H1 (cell line): ENCODE results near the gene SPAAR. TPM values are rescaled to one million over a fixed set of nuclear protein-coding genes. Genes with fewer than 3 reads are reported as not detected.

Source experiments
- CTCF ChIA-PET: fragments of 300-600 bp; sonication (Branson Sonifier 250); formaldehyde crosslinking; loops from one replicate; lab custom pipeline; 2021; ENCODE audit not compliant: partially characterized antibody; lab: Charles Lee
- POLR2A ChIA-PET: fragments of 300-600 bp; sonication (Branson Sonifier 250); formaldehyde crosslinking; loops from one replicate; lab custom pipeline; 2021; ENCODE audit warnings: inconsistent platforms; ENCODE audit not compliant: partially characterized antibody; lab: Charles Lee
- DNase-seq, 2 experiments: peaks; one replicate each; pipeline versions ENCODE4 v3.0.0 to v3.0.0-alpha.2; 2010 to 2022; ENCODE audit warnings: low spot score in 2 of 2, low read depth in 1 of 2, mixed read lengths in 1 of 2
- FAIRE-seq: peaks from 2 replicates; lab custom pipeline; 2011; peaks lifted over from hg19 to GRCh38; lab: Jason Lieb, UNC
- H2AFZ ChIP-seq: 2 replicates; pipeline ENCODE4 v1.8.1; 2012; ENCODE audit warnings: low read length, inconsistent platforms
- H2AK5ac ChIP-seq: 2 replicates; pipeline ENCODE4 v1.6.1; 2013; ENCODE audit warnings: low read depth, low read length
- H2BK120ac ChIP-seq: replicated peaks from 2 replicates; pipeline ENCODE3; 2013; ENCODE audit warnings: low read depth, low read length, inconsistent platforms
- H2BK12ac ChIP-seq: 2 replicates; pipeline ENCODE4 v1.6.1; 2013; ENCODE audit warnings: low read depth, low read length
- H2BK15ac ChIP-seq: 2 replicates; pipeline ENCODE4 v1.6.1; 2013; ENCODE audit warnings: low read length
- H2BK20ac ChIP-seq: 2 replicates; pipeline ENCODE4 v1.6.1; 2013; ENCODE audit warnings: low read length
- H2BK5ac ChIP-seq: 2 replicates; pipeline ENCODE4 v1.6.1; 2013; ENCODE audit warnings: low read depth, low read length
- H3K14ac ChIP-seq: 2 replicates; pipeline ENCODE4 v1.6.1; 2013; ENCODE audit warnings: inconsistent platforms; ENCODE audit not compliant: insufficient read length
- H3K18ac ChIP-seq: 2 replicates; pipeline ENCODE4 v1.6.1; 2013; ENCODE audit warnings: low read length; ENCODE audit errors: extremely low read depth
- H3K23ac ChIP-seq: 2 replicates; pipeline ENCODE4 v1.6.1; 2013; ENCODE audit warnings: inconsistent platforms; ENCODE audit not compliant: insufficient read length
- H3K23me2 ChIP-seq: 2 replicates; pipeline ENCODE4 v1.6.1; 2013; ENCODE audit warnings: low read depth, low read length
- H3K27ac ChIP-seq: 2 replicates; pipeline ENCODE4 v1.6.1; 2011; ENCODE audit warnings: low read depth, low read length, inconsistent platforms
- H3K27me3 ChIP-seq, 4 experiments: replicated peaks in 1 of 4; 1 replicate in 1 of 4; 2 replicates in 3 of 4; pipeline versions ENCODE4 v1.6.1 to v1.8.1; 2011 to 2013; ENCODE audit warnings: low read length in 3 of 4, mild to moderate bottlenecking in 3 of 4, inconsistent platforms in 2 of 4, mixed read lengths in 2 of 4, moderate library complexity in 1 of 4; ENCODE audit not compliant: control insufficient read depth in 3 of 4, insufficient read depth in 3 of 4; ENCODE audit errors: extremely low read depth in 1 of 4
- H3K36me3 ChIP-seq, 4 experiments: 2 replicates each; pipeline versions ENCODE4 v1.6.1 to v1.8.1; 2011 to 2013; ENCODE audit warnings: mild to moderate bottlenecking in 4 of 4, low read length in 3 of 4, moderate library complexity in 2 of 4, control low read depth in 1 of 4, inconsistent platforms in 1 of 4; ENCODE audit not compliant: insufficient read depth in 4 of 4, control insufficient read depth in 2 of 4
- H3K4ac ChIP-seq: replicated peaks from 2 replicates; pipeline ENCODE3; 2013; ENCODE audit warnings: low read length, low read depth, mixed read lengths, inconsistent platforms; ENCODE audit not compliant: insufficient read length
- H3K4me1 ChIP-seq, 4 experiments: replicated peaks in 1 of 4; 1 replicate in 1 of 4; 2 replicates in 3 of 4; pipeline versions ENCODE4 v1.6.1 to v1.8.1; 2011 to 2013; ENCODE audit warnings: low read length in 3 of 4, inconsistent platforms in 2 of 4, mixed read lengths in 1 of 4; ENCODE audit not compliant: insufficient read depth in 4 of 4, control insufficient read depth in 3 of 4
- H3K4me2 ChIP-seq, 2 experiments: 2 replicates each; pipeline versions ENCODE4 v1.6.1 to v1.8.1; 2011 to 2013; ENCODE audit warnings: low read depth in 2 of 2, low read length in 2 of 2, control low read depth in 1 of 2, inconsistent platforms in 1 of 2, mild to moderate bottlenecking in 1 of 2; ENCODE audit not compliant: insufficient read depth in 1 of 2
- H3K4me3 ChIP-seq, 4 experiments: fragments of 200-600, 300-600 bp in 1 of 4; sonication (generic), shearing (Covaris generic), sonication (Bioruptor Twin) in 1 of 4; 2 replicates each; pipeline versions ENCODE4 v1.5.1 to v1.8.1; 2011 to 2016; ENCODE audit warnings: low read length in 4 of 4, low read depth in 3 of 4, control low read depth in 2 of 4, inconsistent platforms in 2 of 4, mild to moderate bottlenecking in 2 of 4, mixed read lengths in 1 of 4, moderate library complexity in 1 of 4; ENCODE audit not compliant: insufficient read depth in 2 of 4; ENCODE audit errors: extremely low read depth in 1 of 4
- H3K56ac ChIP-seq: replicated peaks from 2 replicates; pipeline ENCODE3; 2013; ENCODE audit warnings: low read depth, mild to moderate bottlenecking, mixed read lengths, low read length, inconsistent platforms; ENCODE audit not compliant: insufficient read length
- H3K79me1 ChIP-seq: 2 replicates; pipeline ENCODE4 v1.6.1; 2013; ENCODE audit warnings: low read depth, low read length, control low read depth
- H3K79me2 ChIP-seq, 2 experiments: 2 replicates each; pipeline versions ENCODE4 v1.6.1 to v1.8.1; 2012 to 2013; ENCODE audit warnings: low read length in 2 of 2, mild to moderate bottlenecking in 2 of 2, inconsistent platforms in 1 of 2; ENCODE audit not compliant: insufficient read depth in 2 of 2, control insufficient read depth in 1 of 2
- H3K9ac ChIP-seq, 4 experiments: replicated peaks in 1 of 4; 1 replicate in 1 of 4; 2 replicates in 3 of 4; pipeline versions ENCODE4 v1.6.1 to v1.8.1; 2011 to 2013; ENCODE audit warnings: low read depth in 3 of 4, low read length in 3 of 4, control low read depth in 2 of 4, mild to moderate bottlenecking in 2 of 4, moderate library complexity in 2 of 4, inconsistent platforms in 1 of 4; ENCODE audit errors: extremely low read depth in 1 of 4
- H3K9me3 ChIP-seq, 2 experiments: 2 replicates each; pipeline versions ENCODE4 v1.6.1 to v1.8.1; 2012 to 2013; ENCODE audit warnings: mild to moderate bottlenecking in 2 of 2, moderate library complexity in 2 of 2, control low read depth in 1 of 2, inconsistent platforms in 1 of 2, low read depth in 1 of 2, low read length in 1 of 2, mixed read lengths in 1 of 2; ENCODE audit not compliant: insufficient read depth in 2 of 2
- H4K20me1 ChIP-seq, 2 experiments: replicated peaks in 1 of 2; 2 replicates each; pipeline versions ENCODE3 to v1.8.1; 2011 to 2013; ENCODE audit warnings: inconsistent platforms in 2 of 2, low read length in 2 of 2, mild to moderate bottlenecking in 1 of 2; ENCODE audit not compliant: insufficient read depth in 2 of 2, control insufficient read depth in 1 of 2
- H4K5ac ChIP-seq: 2 replicates; pipeline ENCODE4 v1.6.1; 2013; ENCODE audit warnings: low read length, low read depth, mixed read lengths, inconsistent platforms; ENCODE audit not compliant: insufficient read length
- H4K8ac ChIP-seq: 2 replicates; pipeline ENCODE4 v1.8.0; 2013; ENCODE audit warnings: mild to moderate bottlenecking, moderate library complexity, low read length, inconsistent platforms; ENCODE audit not compliant: insufficient read depth; ENCODE audit errors: extremely low read depth
- H4K91ac ChIP-seq: replicated peaks from 2 replicates; pipeline ENCODE3; 2013; ENCODE audit warnings: low read length, mixed read lengths, inconsistent platforms; ENCODE audit not compliant: insufficient read length
- BRCA1 ChIP-seq: IDR thresholded peaks from 2 replicates; pipeline ENCODE4 v1.6.1; 2012; ENCODE audit warnings: low read depth, low read length, improper control_type of control experiment
- CTBP2 ChIP-seq: IDR thresholded peaks from 2 replicates; pipeline ENCODE4 v1.7.0; 2011; ENCODE audit warnings: borderline replicate concordance, mild to moderate bottlenecking, moderate library complexity, mixed read lengths, low read length; ENCODE audit not compliant: insufficient read depth, insufficient read length
- E2F6 ChIP-seq: IDR thresholded peaks from 2 replicates; pipeline ENCODE4 v1.6.1; 2012; ENCODE audit warnings: inconsistent platforms
- FOSL1 ChIP-seq: IDR thresholded peaks from 2 replicates; pipeline ENCODE4 v1.6.1; 2011; ENCODE audit warnings: mild to moderate bottlenecking, low read depth, low read length, moderate library complexity; ENCODE audit not compliant: insufficient read depth
- MAFK ChIP-seq: IDR thresholded peaks from 2 replicates; pipeline ENCODE4 v1.6.1; 2012; ENCODE audit warnings: low read depth, mild to moderate bottlenecking, improper control_type of control experiment, low read length
- SIX5 ChIP-seq: IDR thresholded peaks from 2 replicates; pipeline ENCODE4 v1.6.1; 2011; ENCODE audit warnings: mild to moderate bottlenecking, low read depth, low read length
- SRF ChIP-seq: IDR thresholded peaks from 2 replicates; pipeline ENCODE4 v1.6.1; 2011; ENCODE audit warnings: mild to moderate bottlenecking, low read depth, low read length, moderate library complexity
- YY1 ChIP-seq: IDR thresholded peaks from 2 replicates; pipeline ENCODE4 v1.6.1; 2011; ENCODE audit warnings: low read depth, mild to moderate bottlenecking, low read length
- WGBS, 2 experiments: shearing (Covaris generic) in 1 of 2; methylation state at CpG; one replicate each; pipeline versions ENCODE4 v1.1.6 to v1.1.7; 2013 to 2015; ENCODE audit warnings: low lambda C conversion rate in 2 of 2, mixed read lengths in 2 of 2, inconsistent platforms in 1 of 2, low coverage in 1 of 2, missing lambda C conversion rate in 1 of 2; ENCODE audit not compliant: insufficient replicate concordance in 2 of 2, insufficient coverage in 1 of 2, insufficient read length in 1 of 2; ENCODE audit errors: extremely low coverage in 1 of 2, missing lambda C conversion rate in 1 of 2; 5-methylcytosine and 5-hydroxymethylcytosine counted together
- polyA plus RNA-seq, 7 experiments: library from polyadenylated mRNA; depleted of rRNA in 3 of 7; stranded (reverse) in 5 of 7; unstranded in 2 of 7; fragments of >200 nt in 5 of 7; fragments of 200-250 nt in 2 of 7; gene quantifications; 1 replicate in 5 of 7; 2 replicates in 1 of 7; 4 replicates in 1 of 7; pipeline versions ENCODE4 v1.2.1 to v1.2.3, GENCODE V29; 2011 to 2013; ENCODE audit warnings: missing spikeins in 2 of 7, mixed read lengths in 2 of 7
- total RNA-seq: library from RNA; stranded (reverse); fragmentation: NEBNext Ultra II Directional; extraction: Animal tissue kit (Norgen Biotek cat#: 25700); gene quantifications from 2 replicates; pipeline ENCODE4 v1.2.1, GENCODE V29; 2021

SPAAR gene
- total and polyA plus RNA-seq, 2 of the 8 experiments (the other 6 are each of a cell fraction or from before 2014, with no cell fraction given), result 0.27 TPM; not detected in 1

- FAIRE-seq, result no peak
- no peak for TF ChIP-seq CTBP2
- no peak for TF ChIP-seq SRF
- no peak for TF ChIP-seq BRCA1
- TF ChIP-seq YY1, result no peak
- TF ChIP-seq SIX5, result no peak
- TF ChIP-seq FOSL1, result no peak
- no peak for TF ChIP-seq E2F6
- TF ChIP-seq MAFK, result no peak
- TF ChIP-seq, all 59 proteins: peak for 0
- H3K4me2 ChIP-seq, result no peak overlapping the region
- H4K8ac ChIP-seq, result no peak overlapping the region
- no peak overlapping the region for H3K18ac ChIP-seq
- H3K23me2 ChIP-seq, result no peaks in the 10 kb centered on the region
- no peak overlapping the region for H3K27ac ChIP-seq
- H3K36me3 ChIP-seq, result no peaks in the 10 kb centered on the region
- H3K9me3 ChIP-seq, result peaks cover 0 to 3% of the 10 kb centered on the region in 2 experiments; a peak in 2 of 4 replicates
- no peak overlapping the region for H2AFZ ChIP-seq
- no peak overlapping the region for H2BK15ac ChIP-seq
- H3K14ac ChIP-seq, result no peak overlapping the region
- no peak overlapping the region for H4K5ac ChIP-seq
- H3K27me3 ChIP-seq, result peaks cover 0 to 2% (median 0%) of the 10 kb centered on the region in 4 experiments; a peak in 1 of 7 replicates
- WGBS, 2 experiments, result 86% methylated on average over 3 of the region's 3 CpGs; no CpG with 5 or more reads in 1 of the 2 experiments
- peaks cover 0 to 8% (median 6%) of the 10 kb centered on the region in 4 experiments; a peak in 6 of 7 replicates for H3K4me1 ChIP-seq
- no peak overlapping the region for H2BK20ac ChIP-seq
- H2AK5ac ChIP-seq, result no peak overlapping the region
- no peaks in the 10 kb centered on the region for H3K79me2 ChIP-seq
- no peak overlapping the region for H3K56ac ChIP-seq
- H3K79me1 ChIP-seq, result no peaks in the 10 kb centered on the region
- DNase-seq, result no peak
- no peak overlapping the region for H3K4ac ChIP-seq
- H2BK12ac ChIP-seq, result no peak overlapping the region
- no peak overlapping the region for H3K9ac ChIP-seq
- ChIA-PET POLR2A (no interaction called here), CTCF (interaction anchor here (0.8 to 1.3 kb wide), 3 partner anchors 9 to 46 kb away, joined by 3 to 7 read pairs (median 3); no protein-coding TSS in a partner anchor)
- peaks cover 0 to 3% of the 10 kb centered on the region in 2 experiments for H4K20me1 ChIP-seq
- H2BK5ac ChIP-seq, result no peak overlapping the region
- no peak overlapping the region for H2BK120ac ChIP-seq
- no peak overlapping the region for H4K91ac ChIP-seq
- H3K23ac ChIP-seq, result no peak overlapping the region
- H3K4me3 ChIP-seq, result no peak overlapping the region
Measured at GRCh38 chr9:35872505-35872904, 36.8 kb upstream of the SPAAR start.
